ENCODE results near the gene CUX1. TPM values are rescaled to one million over a fixed set of nuclear protein-coding genes. Genes with fewer than 3 reads are reported as not detected.
A peak's percentile ranks its signal among the peaks of the same experiment; 100 is the strongest.
"Not testable (repeated sequence)": the region's sequence is repeated elsewhere in the genome, so short reads cannot be mapped to it uniquely, and the experiment has no call there.

The CUX1 gene
- total RNA-seq, 1 donor from 2014 or later: 15.1 TPM

DNA sequence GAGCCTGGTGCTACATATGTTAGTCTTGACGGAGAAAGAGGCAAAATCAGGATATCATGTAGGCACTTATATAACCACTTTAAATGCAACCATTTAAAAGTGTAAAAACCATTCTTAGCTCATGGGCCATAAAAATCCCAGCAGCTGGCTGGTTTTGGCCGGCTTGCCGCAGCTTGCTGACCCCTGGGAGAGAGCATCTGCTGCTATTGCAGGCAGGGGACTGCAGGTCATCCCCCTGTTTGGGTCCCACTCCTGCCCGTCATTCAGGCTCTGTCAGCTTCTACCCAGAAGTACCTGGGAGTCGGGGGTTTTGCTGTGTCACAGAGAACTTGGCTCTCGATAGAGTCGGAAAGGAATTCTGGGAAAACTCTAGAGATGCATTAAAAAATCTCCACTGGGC is 187.4 kb downstream of the CUX1 start:
- DNase-seq (ENCODE audit: low read depth in 2 of 2): no peak

DNA sequence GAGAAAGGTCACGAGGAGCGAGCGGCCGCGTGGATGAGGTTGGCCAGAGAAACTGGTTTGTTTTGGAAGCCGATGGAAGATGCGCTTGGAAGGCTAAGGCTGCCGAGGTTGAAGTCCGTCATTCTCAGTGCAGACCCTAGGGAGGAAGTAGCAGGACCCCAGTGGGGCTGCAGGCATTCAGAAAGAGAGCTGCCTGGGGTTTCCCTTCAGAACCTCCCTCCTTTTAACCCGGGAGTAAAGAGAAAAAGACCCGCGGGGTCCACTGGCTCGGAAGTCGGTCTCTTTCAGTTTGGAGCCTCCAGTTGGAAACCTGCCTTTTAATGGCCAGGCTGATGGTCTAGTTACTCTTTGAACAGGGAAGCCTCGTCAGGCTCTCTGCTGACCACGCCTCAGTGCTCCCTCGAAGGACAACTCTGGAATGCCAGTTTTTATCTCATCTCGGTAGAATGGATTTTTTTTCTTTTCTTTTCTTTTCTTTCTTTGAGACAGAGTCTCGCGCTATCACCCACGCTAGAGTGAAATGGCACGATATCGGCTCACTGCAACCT is 188.6 kb downstream of the CUX1 start:
- DNase-seq (ENCODE audit: low read depth in 2 of 2): no peak

DNA sequence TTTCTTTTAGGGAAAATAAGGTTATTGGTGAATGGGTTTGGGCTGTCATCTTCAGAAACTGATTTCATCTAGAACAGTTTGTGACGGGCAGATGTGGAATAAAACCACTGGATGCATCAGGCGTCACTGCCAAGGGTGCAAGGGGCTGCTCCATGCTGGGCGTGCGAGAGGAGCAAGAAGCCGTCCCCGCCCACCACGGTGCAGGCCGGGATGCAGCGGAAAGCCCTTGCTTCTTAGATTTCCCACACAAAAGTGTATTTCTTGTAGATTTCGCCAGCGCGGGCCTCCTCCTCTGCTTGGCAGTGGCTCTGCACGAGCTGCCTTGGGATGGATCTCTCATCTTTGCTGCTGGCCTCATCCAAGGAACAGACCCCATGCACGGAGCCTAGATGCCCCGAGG is 189.3 kb downstream of the CUX1 start:
- DNase-seq (ENCODE audit: low read depth in 2 of 2): no peak

DNA sequence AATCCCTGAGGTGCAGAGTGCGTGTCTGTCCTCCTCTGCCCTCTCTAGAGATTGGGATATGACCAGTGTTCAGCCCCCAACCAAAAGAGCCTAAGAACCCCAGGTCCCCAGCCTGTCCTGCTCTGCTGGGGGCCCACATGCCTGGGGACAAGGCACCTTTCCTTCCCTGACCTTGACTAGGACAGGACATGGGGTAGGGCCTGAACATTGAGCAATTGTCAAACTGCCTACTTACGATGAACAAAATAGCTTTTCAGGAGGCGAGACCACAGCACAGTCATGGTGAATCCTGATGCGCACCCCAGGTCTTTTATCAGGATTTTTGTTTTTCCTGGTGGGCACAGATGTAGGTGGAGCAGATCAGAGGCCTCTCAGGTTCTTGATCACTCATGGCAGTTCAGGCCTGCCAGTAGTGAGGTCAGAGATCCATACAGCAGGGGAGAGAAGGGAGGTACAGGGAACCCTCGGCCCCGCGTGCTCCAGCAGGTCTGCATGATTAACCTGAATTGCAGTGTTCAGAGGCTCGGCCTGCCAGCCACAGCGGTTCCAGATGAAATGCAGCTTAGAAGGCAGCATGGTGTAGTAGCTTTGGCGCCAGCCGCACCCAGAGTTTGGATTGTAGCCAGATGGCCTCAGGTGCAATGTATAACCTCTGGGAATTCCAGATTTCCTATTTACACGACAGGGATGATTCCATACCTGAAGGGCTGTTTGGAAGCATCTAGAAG is 191.3 kb downstream of the CUX1 start:
- no peak for DNase-seq (ENCODE audit: low read depth in 2 of 2)

DNA sequence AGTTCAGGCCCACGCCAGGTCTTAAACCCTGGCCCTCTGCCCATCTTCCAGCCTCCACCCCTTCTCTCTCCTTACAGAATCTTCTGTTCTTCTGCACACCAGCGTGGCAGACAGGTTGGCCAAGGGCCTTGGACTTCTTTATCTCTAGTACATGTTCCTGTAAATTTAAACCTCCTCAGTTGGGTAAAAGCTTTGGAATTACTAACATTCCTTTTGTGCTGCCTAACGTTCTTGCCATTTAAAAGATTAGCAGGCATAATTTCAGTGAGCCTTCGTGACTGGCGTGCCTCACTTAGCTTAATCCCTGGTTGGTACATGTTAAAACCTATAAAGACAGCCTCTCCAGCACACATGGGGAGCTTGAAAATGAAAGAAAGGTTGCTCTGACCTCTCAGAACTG is 192.2 kb downstream of the CUX1 start:
- DNase-seq (ENCODE audit: low read depth in 2 of 2): no peak

DNA sequence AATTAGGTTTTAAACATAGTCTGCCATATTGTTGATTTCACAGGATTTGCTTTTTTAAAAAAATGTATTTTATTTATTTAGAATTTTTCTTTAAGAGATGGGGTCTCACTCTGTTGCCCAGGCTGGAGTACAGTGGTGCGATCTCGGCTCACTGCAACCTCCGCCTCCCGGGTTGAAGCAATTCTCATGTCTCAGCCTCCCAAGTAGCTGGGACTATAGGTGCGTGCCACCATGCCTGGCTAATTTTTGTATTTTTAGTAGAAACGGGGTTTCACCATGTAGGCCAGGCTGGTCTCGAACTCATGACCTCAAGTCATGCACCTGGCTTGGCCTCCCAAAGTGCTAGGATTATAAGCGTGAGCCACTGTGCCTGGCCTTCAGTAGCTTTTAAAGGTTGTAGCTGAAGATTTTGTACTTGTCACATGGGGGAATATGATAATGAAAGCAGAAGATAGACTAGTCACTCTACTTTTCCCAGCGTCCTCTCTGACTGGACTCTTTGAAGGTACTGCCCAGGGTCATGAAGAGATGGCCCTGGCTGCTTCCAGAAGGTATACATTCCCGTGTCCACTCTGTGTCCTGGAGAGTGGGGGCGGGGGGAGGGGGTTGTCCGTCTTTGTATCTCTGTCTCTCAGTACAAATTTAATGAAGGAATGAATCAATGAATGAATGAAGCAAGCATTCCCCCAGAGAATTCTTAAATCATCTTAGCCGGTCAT is 194.8 kb downstream of the CUX1 start:
- not testable (repeated sequence) for DNase-seq (ENCODE audit: low read depth in 2 of 2)

DNA sequence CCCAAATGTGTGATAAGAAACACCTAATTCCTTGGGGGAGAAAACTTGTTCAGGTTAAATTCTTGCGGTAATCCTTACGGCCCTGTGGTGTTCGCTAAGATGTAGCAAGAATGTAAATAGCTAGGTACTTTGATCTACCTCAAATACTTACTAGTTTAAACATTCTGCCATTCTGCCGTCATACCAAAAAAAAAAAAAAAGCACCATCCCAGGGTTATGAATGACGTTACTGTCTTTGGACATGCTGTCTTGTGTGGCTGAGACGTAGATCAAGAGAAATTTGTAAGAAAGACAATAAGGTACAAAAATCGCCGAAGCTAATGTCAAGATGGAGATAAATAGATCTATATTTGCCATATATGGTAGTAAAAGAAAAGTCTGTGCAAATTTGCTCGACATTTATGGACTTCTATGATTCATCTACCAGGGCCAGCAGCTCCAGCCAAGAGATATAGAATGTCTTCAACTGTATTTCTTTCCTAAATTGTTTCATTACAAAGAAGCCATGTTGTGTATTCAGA is 195.6 kb downstream of the CUX1 start:
- DNase-seq (ENCODE audit: low read depth in 2 of 2): no peak

DNA sequence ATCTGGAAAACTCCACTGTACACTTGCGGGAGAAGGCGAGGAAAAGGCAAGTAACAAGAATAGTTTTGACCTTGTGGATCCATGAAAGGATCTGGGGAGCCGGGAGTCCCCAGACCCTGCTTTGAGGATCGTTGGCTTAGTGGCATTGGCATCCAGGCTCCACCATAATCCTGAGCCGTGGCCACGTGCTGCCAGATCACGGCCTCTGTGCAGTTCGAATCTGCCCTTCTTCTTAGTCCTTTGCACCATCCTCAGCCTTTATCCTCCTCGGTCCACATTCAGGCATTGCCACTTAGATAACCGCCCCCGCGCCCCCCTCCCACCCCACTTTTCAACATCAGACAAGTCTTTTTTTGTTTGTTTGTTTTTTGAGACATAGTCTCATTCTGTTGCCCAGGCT is 201.4 kb downstream of the CUX1 start:
- DNase-seq (ENCODE audit: low read depth in 2 of 2): no peak

DNA sequence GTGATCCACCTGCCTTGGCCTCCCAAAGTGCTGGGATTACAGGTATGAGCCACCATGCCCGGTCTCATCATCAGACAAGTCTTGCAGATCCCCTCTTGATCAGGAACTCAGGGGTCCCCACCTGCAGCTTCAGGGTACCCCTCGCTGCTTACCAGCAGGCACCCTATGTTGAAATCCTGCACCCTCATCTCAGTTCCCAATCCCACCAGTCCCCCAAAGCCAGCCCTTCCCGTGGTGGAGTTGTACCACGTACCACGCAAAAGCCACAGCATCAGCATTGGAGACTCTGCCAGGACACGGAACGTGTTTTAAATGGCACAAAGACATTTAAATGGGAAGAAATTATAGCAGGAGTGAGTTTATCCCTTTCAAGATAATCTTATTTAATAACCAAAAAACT is 202.0 kb downstream of the CUX1 start:
- no peak for DNase-seq (ENCODE audit: low read depth in 2 of 2)

DNA sequence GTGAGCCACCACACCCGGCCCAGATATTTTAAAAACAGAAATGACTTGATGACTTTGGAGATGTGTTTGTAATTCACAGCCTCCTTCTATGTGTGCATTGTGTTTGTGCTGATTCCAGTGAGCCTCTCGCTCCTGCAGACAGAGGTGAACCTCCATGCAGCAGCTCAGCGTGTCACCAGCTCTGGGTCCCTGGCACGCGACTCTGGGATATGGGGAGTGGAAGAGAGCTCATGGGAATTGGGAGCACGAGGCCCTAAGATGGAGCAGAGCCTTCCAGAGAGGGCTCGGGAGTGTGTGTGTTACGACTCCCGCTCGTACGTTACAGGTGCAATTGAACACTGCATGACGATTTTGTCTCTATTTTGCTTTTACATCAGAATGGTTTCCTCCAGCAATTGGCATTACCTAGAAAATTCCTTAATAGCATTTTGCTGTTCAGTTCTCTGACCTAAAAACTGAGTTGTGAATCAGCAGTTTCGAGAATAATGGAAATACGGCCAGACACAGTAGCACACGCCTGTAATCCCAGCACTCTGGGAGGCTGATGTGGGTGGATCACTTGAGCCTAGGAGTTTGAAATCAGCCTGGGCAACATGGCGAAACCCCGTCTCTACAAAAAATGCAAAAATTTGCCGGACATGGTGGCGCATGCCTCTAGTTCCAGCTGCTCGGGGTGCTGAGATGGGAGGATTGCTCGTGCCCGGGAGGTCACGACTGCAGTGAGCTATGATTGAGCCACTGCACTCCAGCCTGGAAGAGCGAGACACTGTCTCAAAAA is 204.6 kb downstream of the CUX1 start:
- no peak for DNase-seq (ENCODE audit: low read depth in 2 of 2)

DNA sequence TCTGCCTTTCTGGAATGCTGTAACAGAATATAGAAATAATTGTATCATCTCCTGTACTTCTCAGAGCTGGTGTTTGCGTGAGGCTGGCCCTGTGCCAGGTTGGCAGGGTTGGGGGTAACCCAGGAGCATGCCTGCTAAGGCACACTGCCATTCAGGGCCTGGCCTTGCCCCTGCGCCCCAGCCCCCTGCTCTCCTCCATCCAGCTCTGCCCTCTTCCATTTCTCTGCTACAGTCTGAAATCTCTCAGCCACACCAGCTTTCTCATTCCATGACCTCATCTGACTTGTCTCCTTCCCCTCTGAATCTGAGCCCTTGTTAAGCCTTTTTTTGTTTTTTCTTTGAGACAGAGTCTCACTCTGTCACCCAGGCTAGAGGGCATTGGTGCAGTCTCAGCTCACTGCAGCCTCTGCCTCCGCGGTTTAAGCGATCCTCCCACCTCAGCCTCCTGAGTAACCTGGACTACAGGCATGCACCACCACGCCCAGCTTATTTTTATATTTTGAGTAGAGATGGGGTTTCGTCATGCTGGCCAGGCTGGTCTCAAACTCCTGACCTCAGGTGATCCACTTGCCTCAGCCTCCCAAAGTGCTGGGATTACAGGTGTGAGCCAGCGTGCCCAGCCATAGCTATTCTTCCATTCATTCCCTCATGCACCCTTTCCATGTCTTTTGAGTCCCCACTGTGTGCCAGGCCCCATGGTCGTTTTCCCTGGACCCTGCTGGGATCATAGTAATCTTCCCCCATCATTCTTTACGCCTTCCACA is 206.8 kb downstream of the CUX1 start:
- DNase-seq (ENCODE audit: low read depth in 2 of 2): no peak

DNA sequence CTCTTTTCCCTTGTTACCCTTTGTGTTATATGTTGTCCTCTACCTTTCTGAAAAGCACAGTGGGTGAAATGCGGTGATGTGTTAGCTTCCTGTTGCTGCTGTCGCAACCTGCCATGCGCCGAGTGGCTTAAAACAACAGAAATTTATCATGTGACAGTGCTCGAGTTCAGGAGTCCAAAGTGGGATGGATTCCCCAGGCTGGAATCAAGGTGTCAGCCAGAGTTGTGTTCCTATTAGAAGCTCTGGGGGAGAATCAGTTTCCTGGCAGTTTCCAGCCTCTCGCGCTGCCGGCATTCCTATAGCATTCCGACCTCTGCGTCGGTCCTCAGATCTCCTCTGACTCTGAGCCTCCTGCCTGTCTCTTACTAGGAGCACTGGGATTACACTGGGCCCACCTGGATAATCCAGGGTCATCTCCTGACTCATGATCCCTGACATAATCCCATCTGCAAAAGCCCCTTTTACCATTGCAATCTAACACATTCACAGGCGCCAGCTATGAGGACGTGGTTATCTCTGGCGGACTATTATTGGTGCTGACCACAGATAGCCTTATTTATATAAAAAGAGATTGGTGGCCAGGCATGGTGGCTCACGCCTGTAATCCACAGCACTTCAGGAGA is 207.5 kb downstream of the CUX1 start:
- peak; percentile 48 to 78 for DNase-seq (ENCODE audit: low read depth in 2 of 2)

DNA sequence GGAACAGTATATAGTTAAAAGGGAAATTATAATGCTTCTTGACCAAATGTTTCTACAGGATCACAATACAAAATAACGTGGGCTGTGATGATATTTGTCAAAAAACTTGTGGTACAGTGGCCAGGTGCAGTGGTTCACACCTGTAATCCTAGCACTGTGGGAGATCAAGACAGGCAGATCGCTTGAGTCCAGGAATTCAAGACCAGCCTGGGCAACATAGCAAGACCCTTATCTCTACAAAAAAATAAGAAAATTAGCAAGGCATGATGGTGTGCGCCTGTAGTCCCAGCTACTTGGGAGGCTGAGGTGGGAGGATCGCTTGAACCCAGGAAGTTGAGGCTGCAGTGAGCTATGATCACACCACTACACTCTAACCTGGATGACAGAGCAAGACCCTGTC is 208.4 kb downstream of the CUX1 start:
- not testable (repeated sequence) for DNase-seq (ENCODE audit: low read depth in 2 of 2)

DNA sequence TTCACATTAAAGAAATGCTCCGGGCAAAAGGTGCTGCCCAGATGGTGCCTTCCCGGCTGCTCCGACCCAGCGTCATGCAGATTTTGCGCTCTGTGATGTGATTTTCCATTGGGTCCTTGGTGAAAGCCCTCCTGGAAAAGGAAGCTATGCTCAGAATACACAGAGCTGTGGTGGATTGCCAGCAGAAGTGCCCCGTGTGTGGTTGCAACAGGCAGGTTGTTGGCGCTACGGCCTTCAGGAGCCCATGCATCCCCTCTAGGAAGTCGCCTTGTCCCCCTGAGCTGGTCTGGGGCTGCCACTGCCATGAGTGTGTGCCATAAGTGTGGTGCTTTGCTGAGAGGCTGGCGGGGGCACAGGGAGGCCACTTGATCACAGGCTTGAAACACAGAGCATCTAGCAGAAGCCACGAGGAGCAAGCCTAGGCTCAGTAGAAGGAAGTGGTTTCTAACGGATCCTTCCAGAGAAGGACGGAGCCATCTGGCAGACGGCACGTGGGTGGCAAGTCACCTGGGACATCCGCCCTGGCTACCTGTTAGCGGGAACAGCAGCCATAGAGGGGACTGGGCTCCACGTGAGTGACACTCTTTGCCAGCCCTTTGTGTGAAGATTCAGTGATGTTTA is 210.9 kb downstream of the CUX1 start:
- no peak for DNase-seq (ENCODE audit: low read depth in 2 of 2)

DNA sequence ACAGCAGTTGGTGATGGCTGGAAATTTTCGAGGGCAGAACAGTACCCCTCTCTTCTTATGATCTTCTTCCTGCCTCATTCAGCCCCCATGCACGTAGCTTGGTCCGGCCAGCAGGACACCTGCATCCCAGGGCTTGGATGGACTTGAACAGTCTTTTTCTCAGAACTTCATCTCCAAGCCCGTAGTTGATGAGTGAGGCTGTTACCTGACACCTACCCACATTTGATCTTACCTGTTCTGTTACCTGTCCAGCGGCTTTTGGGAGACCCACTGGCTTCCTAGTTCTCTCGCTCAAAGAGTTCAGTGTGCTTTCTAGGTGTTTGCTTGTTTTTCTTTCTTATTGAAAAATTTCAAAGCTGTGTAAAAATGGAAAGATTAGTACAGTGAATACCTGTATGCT is 212.2 kb downstream of the CUX1 start:
- DNase-seq (ENCODE audit: low read depth in 2 of 2): no peak

DNA sequence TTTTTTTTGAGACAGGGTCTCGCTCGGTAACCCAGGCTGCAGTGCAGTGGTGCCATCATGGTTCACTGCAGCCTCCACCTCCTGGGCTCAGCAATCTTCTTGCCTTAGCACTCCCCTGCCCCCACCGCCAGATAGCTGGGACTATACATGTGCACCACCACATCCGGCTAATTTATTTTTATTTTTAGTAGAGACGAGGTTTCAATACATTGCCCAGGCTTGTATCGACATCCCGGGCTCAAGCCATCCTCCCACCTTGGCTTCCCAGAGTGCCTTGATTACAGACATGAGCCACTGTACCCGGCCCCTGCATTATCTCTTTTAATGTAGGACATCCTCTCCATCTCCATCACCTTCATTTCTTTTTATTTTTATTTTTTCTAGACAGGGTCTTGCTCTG is 213.3 kb downstream of the CUX1 start:
- no peak for DNase-seq (ENCODE audit: low read depth in 2 of 2)

DNA sequence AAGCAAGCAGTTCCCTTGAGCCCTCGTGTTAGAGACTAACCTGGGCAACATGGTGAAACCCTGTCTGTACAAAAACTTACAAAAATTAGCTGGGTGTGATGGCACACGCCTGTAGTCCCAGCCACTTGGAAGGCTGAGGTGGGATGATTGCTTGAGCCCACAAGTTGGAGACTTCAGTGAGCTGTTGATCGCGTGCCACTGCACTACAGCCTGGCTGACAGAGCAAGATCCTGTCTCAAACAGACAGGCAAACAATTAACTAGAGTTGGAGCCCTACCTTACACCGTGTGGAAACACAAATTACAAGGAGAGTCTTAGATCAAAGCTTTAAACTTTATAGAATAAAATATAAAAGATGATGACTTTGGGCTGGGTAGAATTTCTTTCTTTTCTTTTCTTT is 219.5 kb downstream of the CUX1 start:
- no peak for DNase-seq (ENCODE audit: low read depth in 2 of 2)

DNA sequence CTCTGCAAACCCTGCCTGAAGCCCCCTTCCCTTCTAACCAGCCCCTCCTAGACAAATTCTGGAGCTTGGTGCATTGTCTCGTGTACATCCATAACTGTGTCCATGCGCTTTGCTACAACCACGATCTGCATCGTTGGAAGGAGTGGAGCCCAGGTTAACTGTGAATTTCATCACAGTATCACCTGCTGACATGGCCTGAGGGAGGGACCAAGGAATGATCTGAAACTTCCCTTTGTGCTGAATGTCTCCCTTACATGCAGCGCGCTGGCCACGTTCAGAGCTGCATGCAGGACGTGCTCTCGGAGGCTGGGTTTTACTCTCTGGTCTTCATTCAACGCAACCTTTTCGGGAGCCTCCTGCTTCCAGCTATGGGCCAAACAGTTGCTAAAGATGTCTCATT is 222.3 kb downstream of the CUX1 start:
- no peak for DNase-seq (ENCODE audit: low read depth in 2 of 2)

DNA sequence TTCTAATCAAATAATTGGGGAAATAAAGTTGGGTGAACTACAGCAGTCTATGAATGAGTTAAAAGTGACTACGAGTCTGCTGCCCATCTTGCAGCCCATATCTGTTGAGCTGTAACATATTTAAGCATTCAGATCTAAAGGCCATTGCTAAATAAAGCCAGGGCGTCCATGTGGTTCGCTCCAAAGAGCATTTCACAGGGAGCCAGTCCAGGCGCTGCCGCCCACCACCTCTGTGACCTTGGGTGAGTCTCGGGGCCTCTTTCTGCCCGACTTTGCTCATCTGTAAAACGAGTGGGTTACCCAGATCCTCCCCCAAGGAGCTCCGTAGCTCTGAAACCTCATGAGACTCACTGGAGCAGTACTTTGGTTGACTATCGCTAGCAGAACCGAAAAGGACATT is 223.1 kb downstream of the CUX1 start:
- DNase-seq (ENCODE audit: low read depth in 2 of 2): no peak

DNA sequence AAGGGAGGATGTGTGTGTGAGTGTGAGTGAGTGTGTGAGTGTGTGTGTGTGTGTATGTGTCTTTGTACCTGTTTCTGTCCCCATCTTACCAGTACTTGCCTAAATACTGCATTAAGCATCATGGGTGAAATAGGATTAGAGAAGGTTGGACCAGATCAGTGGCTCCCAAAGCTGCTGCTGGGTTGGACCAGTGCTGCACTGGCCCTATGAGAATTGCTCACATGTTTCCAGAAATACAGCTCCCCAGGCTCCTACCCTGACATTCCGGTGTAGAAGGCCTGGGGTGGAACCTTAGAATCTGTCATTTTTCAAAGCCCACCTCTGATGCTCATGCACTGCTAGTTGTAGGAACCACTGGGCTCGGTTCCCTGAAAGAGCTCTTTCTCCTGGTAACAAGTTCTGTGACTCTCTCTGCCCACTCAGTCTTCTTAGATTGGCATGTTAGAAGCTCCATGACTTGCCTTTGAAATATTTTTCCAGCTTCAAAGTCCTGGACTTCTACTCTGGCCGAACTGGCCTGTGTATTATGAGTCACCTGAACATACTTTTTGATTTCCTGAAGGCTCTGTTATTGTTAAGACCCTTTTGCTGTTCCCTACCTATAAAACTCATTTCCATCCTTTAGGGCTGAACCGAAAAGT is 224.7 kb downstream of the CUX1 start:
- peak; percentile 5 to 68 for DNase-seq (ENCODE audit: low read depth in 2 of 2)

Measured in dermis microvascular lymphatic vessel endothelial cell (primary cell).